Endothelial cell of umbilical vein (primary cell): ENCODE data around the gene CACNG8. TPM values are rescaled to one million over a fixed set of nuclear protein-coding genes. Genes with fewer than 3 reads are reported as not detected.

Experiments used
- BruUV-seq: library from RNA; stranded (reverse); fragments of 400-500 nt; replicated peaks from 2 replicates; lab custom pipeline; 2021; lab: Mats Ljungman, UMichigan
- CTCF ChIA-PET: fragments of 300-600, 350-600 bp; sonication (Branson Sonifier 250); formaldehyde crosslinking; loops from one replicate; lab custom pipeline; 2021; ENCODE audit warnings: antibody characterized with exemption, inconsistent platforms; lab: Charles Lee
- POLR2A ChIA-PET: fragments of 300-600, 350-600 bp; sonication (Branson Sonifier 250); formaldehyde crosslinking; loops from one replicate; lab custom pipeline; 2021; ENCODE audit warnings: antibody characterized with exemption, inconsistent platforms; lab: Charles Lee
- DNase-seq: peaks from one replicate; pipeline ENCODE4 v3.0.0-alpha.2; 2011; ENCODE audit warnings: low read depth, low spot score
- FAIRE-seq: peaks from 2 replicates; lab custom pipeline; 2011; peaks lifted over from hg19 to GRCh38; lab: Jason Lieb, UNC
- H2AFZ ChIP-seq: 2 replicates; pipeline ENCODE4 v1.6.0; 2012; ENCODE audit warnings: low read depth, low read length, control low read depth, inconsistent platforms
- H3K27ac ChIP-seq: 2 replicates; pipeline ENCODE4 v1.5.1; 2011; ENCODE audit warnings: low read depth, mild to moderate bottlenecking, control low read depth, low read length, moderate library complexity; ENCODE audit not compliant: insufficient read depth
- H3K27me3 ChIP-seq, 2 experiments: 2 replicates each; pipeline versions ENCODE4 v1.6.0 to v1.6.1; 2011; ENCODE audit warnings: low read length in 2 of 2, mixed read lengths in 1 of 2; ENCODE audit not compliant: control insufficient read depth in 2 of 2, insufficient read depth in 2 of 2
- H3K36me3 ChIP-seq, 2 experiments: 2 replicates in 1 of 2; 3 replicates in 1 of 2; pipeline ENCODE4 v1.5.1; 2011; ENCODE audit warnings: low read length in 2 of 2, mild to moderate bottlenecking in 1 of 2, moderate library complexity in 1 of 2; ENCODE audit not compliant: control insufficient read depth in 2 of 2, insufficient read depth in 2 of 2; ENCODE audit errors: extremely low read depth in 1 of 2
- H3K4me1 ChIP-seq: 3 replicates; pipeline ENCODE4 v1.5.1; 2011; ENCODE audit warnings: mild to moderate bottlenecking, low read length; ENCODE audit not compliant: control insufficient read depth, insufficient read depth; ENCODE audit errors: extremely low read depth
- H3K4me2 ChIP-seq: 2 replicates; pipeline ENCODE4 v1.6.1; 2011; ENCODE audit warnings: low read length, control low read depth, mixed read lengths; ENCODE audit not compliant: insufficient read depth
- H3K4me3 ChIP-seq, 3 experiments: fragments of 200-600 bp in 1 of 3; sonication (generic), shearing (Covaris generic) in 1 of 3; replicated peaks in 1 of 3; 2 replicates each; pipeline ENCODE4 v1.5.1; 2011 to 2016; ENCODE audit warnings: control low read depth in 3 of 3, low read length in 3 of 3, mild to moderate bottlenecking in 2 of 3, inconsistent platforms in 1 of 3, low read depth in 1 of 3, moderate library complexity in 1 of 3; ENCODE audit not compliant: insufficient read depth in 1 of 3
- H3K79me2 ChIP-seq: 2 replicates; pipeline ENCODE4 v1.6.0; 2012; ENCODE audit warnings: low read length, inconsistent platforms; ENCODE audit not compliant: control insufficient read depth, insufficient read depth
- H3K9ac ChIP-seq: replicated peaks from 2 replicates; pipeline ENCODE3; 2011; ENCODE audit warnings: low read length, control low read depth; ENCODE audit not compliant: insufficient read depth; ENCODE audit errors: extremely low read depth
- H3K9me1 ChIP-seq: replicated peaks from 3 replicates; pipeline ENCODE4 v1.6.0; 2011; ENCODE audit warnings: mild to moderate bottlenecking, low read length; ENCODE audit not compliant: control insufficient read depth, insufficient read depth; ENCODE audit errors: extremely low read depth
- H3K9me3 ChIP-seq: replicated peaks from 2 replicates; pipeline ENCODE4 v1.5.1; 2012; ENCODE audit warnings: low read length, inconsistent platforms; ENCODE audit not compliant: control insufficient read depth, insufficient read depth
- H4K20me1 ChIP-seq: replicated peaks from 2 replicates; pipeline ENCODE3; 2011; ENCODE audit warnings: mild to moderate bottlenecking, low read length; ENCODE audit not compliant: control insufficient read depth, insufficient read depth; ENCODE audit errors: extremely low read depth
- CTCF ChIP-seq, 2 donors: IDR thresholded peaks; 1 replicate in 1 of 2; 2 replicates in 1 of 2; pipeline ENCODE4 v1.5.1; 2011; ENCODE audit warnings: low read length in 2 of 2, mild to moderate bottlenecking in 2 of 2, moderate library complexity in 2 of 2, control low read depth in 1 of 2, inconsistent platforms in 1 of 2, low read depth in 1 of 2; ENCODE audit not compliant: insufficient read depth in 1 of 2; ENCODE audit errors: extremely low read depth in 1 of 2
- EZH2 ChIP-seq: IDR thresholded peaks from 2 replicates; pipeline ENCODE4 v1.6.1; 2012; ENCODE audit warnings: borderline replicate concordance, low read depth, mild to moderate bottlenecking, moderate library complexity, low read length, inconsistent platforms; ENCODE audit not compliant: severe bottlenecking
- POLR2A ChIP-seq: IDR thresholded peaks from 2 replicates; pipeline ENCODE4 v1.6.1; 2012; ENCODE audit warnings: low read depth, mild to moderate bottlenecking, control low read depth, low read length
- POLR2AphosphoS5 ChIP-seq: IDR thresholded peaks from 2 replicates; pipeline ENCODE4 v1.6.1; 2012; ENCODE audit warnings: low read depth, mild to moderate bottlenecking, control low read depth, low read length, moderate library complexity; ENCODE audit not compliant: insufficient read depth
- dilution Hi-C: fragments of 300-500 bp; cut with MboI; formaldehyde crosslinking; loops from one replicate; pipeline ENCODE4 v1.15.0; 2019; ENCODE audit warnings: low sequenced_read_pairs; ENCODE audit not compliant: extremely low pct_ligation_motif_present
- intact Hi-C: fragments of 100-400 bp; cut with micrococcal nuclease; formaldehyde crosslinking; loops from one replicate; pipeline ENCODE4 v1.10.0; 2022
- polyA plus RNA-seq, 4 experiments: library from polyadenylated mRNA; depleted of rRNA in 3 of 4; stranded (reverse) in 3 of 4; unstranded in 1 of 4; fragments of >200 nt; gene quantifications; 2 replicates each; pipeline versions ENCODE4 v1.2.1 to v1.2.3, GENCODE V29; 2011 to 2012; ENCODE audit warnings: missing spikeins in 1 of 4
- total RNA-seq: library from RNA; stranded (reverse); gene quantifications from 2 replicates; pipeline ENCODE4 v1.2.3, GENCODE V29; 2021
- TF ChIP-seq, protein P1 (sequence below): IDR thresholded peaks from 2 replicates; pipeline ENCODE4 v1.6.1; 2011; ENCODE audit not compliant: insufficient read depth, insufficient read length

The CACNG8 gene
- total and polyA plus RNA-seq, 2 donors (not counting 3 experiments of a cell fraction or from before 2014, with no cell fraction given), result 0.18 to 1.7 TPM

- dilution Hi-C loops (no loop called here), intact Hi-C loops (no loop called here)
- TF ChIP-seq POLR2A (no peak), EZH2 (peak; percentile 77), CTCF (IDR thresholded peaks at IDR 0.05; ENCODE audit: extremely low read depth in 1 of 2, insufficient read depth in 1 of 2, low read depth in 1 of 2, low read length in 2 of 2) (no peak), POLR2AphosphoS5 (no peak)
- TF ChIP-seq, protein P1, sequence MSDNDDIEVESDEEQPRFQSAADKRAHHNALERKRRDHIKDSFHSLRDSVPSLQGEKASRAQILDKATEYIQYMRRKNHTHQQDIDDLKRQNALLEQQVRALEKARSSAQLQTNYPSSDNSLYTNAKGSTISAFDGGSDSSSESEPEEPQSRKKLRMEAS, result no peak
- Histone ChIP-seq H4K20me1 (no peaks in the 10 kb centered on the region), H3K4me2 (no peak overlapping the region), H3K79me2 (no peaks in the 10 kb centered on the region), H3K27ac (no peak overlapping the region), H3K9ac (no peak overlapping the region), H3K9me3 (no peaks in the 10 kb centered on the region), H3K27me3 (peaks cover 44 to 51% of the 10 kb centered on the region in 2 experiments), H3K4me1 (peaks cover 5% of the 10 kb centered on the region), H3K36me3 (no peaks in the 10 kb centered on the region), H2AFZ (no peak overlapping the region), H3K9me1 (no peaks in the 10 kb centered on the region), H3K4me3 (no peak overlapping the region)
- DNase-seq, result no peak
- POLR2A ChIA-PET, result no interaction called here
- CTCF ChIA-PET, result no interaction called here
- FAIRE-seq, result peak; percentile 59
- no TSS peak for BruUV-seq
Observed at GRCh38 chr19:53958168-53958571, 4.6 kb upstream of the CACNG8 start.
